WTC11 (cell line): ENCODE data around the gene MECP2. TPM values are rescaled to one million over a fixed set of nuclear protein-coding genes. Genes with fewer than 3 reads are reported as not detected.

Source experiments
- ATF1 ChIP-seq: sonication (generic); formaldehyde crosslinking; IDR thresholded peaks from 2 replicates; pipeline ENCODE4 v1.8.1; 2023; ENCODE audit warnings: mild to moderate bottlenecking, moderate library complexity, missing genetic modification reagents
- E2F5 ChIP-seq: sonication (generic); formaldehyde crosslinking; IDR thresholded peaks from 2 replicates; pipeline ENCODE4 v1.8.1; 2022; ENCODE audit warnings: mild to moderate bottlenecking, moderate library complexity, missing genetic modification reagents
- ELF4 ChIP-seq: sonication (generic); formaldehyde crosslinking; IDR thresholded peaks from 2 replicates; pipeline ENCODE4 v1.8.1; 2022; ENCODE audit warnings: low read depth, mild to moderate bottlenecking, moderate library complexity, missing genetic modification reagents
- FOXK1 ChIP-seq: sonication (generic); formaldehyde crosslinking; IDR thresholded peaks from 2 replicates; pipeline ENCODE4 v1.8.0; 2022; ENCODE audit warnings: mild to moderate bottlenecking, moderate library complexity, missing genetic modification reagents
- IRF1 ChIP-seq: sonication (generic); formaldehyde crosslinking; IDR thresholded peaks from 2 replicates; pipeline ENCODE4 v1.8.0; 2023; ENCODE audit warnings: missing genetic modification reagents
- MXD4 ChIP-seq: fragments of 250-450 bp; sonication (Bioruptor Pico); IDR thresholded peaks from 2 replicates; pipeline ENCODE4 v1.8.0; 2021; ENCODE audit warnings: mild to moderate bottlenecking, moderate library complexity, borderline replicate concordance
- NFE2L1 ChIP-seq: sonication (generic); formaldehyde crosslinking; IDR thresholded peaks from 2 replicates; pipeline ENCODE4 v1.8.1; 2023; ENCODE audit warnings: missing genetic modification reagents
- OVOL2 ChIP-seq: fragments of 250-450 bp; sonication (Bioruptor Pico); IDR thresholded peaks from 2 replicates; pipeline ENCODE4 v1.9.0; 2021; ENCODE audit warnings: mild to moderate bottlenecking, borderline replicate concordance
- TP53 ChIP-seq: sonication (generic); formaldehyde crosslinking; IDR thresholded peaks from 2 replicates; pipeline ENCODE4 v1.8.1; 2023; ENCODE audit warnings: mild to moderate bottlenecking, missing genetic modification reagents
- ZBTB43 ChIP-seq: sonication (generic); formaldehyde crosslinking; IDR thresholded peaks from 2 replicates; pipeline ENCODE4 v1.8.1; 2023; ENCODE audit warnings: mild to moderate bottlenecking, missing genetic modification reagents
- total RNA-seq: library from RNA; stranded (reverse); gene quantifications from 3 replicates; pipeline ENCODE4 v1.2.3, GENCODE V29; 2021
- TF ChIP-seq, protein P1 (sequence below): fragments of 250-450 bp; sonication (Bioruptor Pico); IDR thresholded peaks from 2 replicates; pipeline ENCODE4 v1.9.0; 2021; ENCODE audit warnings: mild to moderate bottlenecking
- TF ChIP-seq, protein P2 (sequence below): sonication (generic); formaldehyde crosslinking; IDR thresholded peaks from 2 replicates; pipeline ENCODE4 v1.8.0; 2023; ENCODE audit warnings: missing genetic modification reagents, mild to moderate bottlenecking, borderline replicate concordance
- TF ChIP-seq, protein P3 (sequence below): sonication (generic); formaldehyde crosslinking; IDR thresholded peaks from 2 replicates; pipeline ENCODE4 v1.8.0; 2022; ENCODE audit warnings: mild to moderate bottlenecking, missing genetic modification reagents
- TF ChIP-seq, protein P4 (sequence below): sonication (generic); formaldehyde crosslinking; IDR thresholded peaks from 2 replicates; pipeline ENCODE4 v1.8.1; 2023; ENCODE audit warnings: mild to moderate bottlenecking, missing genetic modification reagents, moderate library complexity

MECP2 gene
- total RNA-seq, 1 experiment from 2014 or later, result 28.7 TPM

DNA sequence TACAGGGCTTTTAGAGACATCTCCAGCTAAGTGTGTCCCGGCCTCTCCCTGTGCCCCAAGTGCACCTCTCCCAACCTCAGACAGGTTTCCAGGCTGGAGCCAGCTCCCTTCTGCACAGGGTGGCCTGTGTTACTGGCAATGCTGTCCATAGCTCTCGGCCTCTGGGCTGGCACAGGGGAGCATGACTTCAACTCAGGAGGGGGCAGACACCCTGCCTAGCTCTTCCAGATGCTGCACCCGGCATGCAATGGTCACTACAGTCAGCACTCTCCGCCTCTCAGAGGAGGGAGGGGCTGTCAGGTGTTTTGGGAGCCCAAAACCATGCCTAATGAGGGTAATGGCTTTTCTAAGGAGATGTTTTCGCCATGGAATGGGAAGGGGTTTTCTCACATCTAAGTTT is 75.4 kb downstream of the MECP2 start (continued):
- TF ChIP-seq MXD4 (no peak), E2F5 (CRISPR knock-in tag) (no peak), OVOL2 (CRISPR knock-in tag) (no peak), IRF1 (CRISPR knock-in tag) (no peak), ELF4 (CRISPR knock-in tag) (no peak), ATF1 (no peak), FOXK1 (CRISPR knock-in tag) (no peak), ZBTB43 (no peak), NFE2L1 (CRISPR knock-in tag) (no peak), TP53 (CRISPR knock-in tag) (no peak)
- TF ChIP-seq, protein P1, sequence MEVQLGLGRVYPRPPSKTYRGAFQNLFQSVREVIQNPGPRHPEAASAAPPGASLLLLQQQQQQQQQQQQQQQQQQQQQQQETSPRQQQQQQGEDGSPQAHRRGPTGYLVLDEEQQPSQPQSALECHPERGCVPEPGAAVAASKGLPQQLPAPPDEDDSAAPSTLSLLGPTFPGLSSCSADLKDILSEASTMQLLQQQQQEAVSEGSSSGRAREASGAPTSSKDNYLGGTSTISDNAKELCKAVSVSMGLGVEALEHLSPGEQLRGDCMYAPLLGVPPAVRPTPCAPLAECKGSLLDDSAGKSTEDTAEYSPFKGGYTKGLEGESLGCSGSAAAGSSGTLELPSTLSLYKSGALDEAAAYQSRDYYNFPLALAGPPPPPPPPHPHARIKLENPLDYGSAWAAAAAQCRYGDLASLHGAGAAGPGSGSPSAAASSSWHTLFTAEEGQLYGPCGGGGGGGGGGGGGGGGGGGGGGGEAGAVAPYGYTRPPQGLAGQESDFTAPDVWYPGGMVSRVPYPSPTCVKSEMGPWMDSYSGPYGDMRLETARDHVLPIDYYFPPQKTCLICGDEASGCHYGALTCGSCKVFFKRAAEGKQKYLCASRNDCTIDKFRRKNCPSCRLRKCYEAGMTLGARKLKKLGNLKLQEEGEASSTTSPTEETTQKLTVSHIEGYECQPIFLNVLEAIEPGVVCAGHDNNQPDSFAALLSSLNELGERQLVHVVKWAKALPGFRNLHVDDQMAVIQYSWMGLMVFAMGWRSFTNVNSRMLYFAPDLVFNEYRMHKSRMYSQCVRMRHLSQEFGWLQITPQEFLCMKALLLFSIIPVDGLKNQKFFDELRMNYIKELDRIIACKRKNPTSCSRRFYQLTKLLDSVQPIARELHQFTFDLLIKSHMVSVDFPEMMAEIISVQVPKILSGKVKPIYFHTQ (CRISPR knock-in tag), result no peak
- TF ChIP-seq, protein P2, sequence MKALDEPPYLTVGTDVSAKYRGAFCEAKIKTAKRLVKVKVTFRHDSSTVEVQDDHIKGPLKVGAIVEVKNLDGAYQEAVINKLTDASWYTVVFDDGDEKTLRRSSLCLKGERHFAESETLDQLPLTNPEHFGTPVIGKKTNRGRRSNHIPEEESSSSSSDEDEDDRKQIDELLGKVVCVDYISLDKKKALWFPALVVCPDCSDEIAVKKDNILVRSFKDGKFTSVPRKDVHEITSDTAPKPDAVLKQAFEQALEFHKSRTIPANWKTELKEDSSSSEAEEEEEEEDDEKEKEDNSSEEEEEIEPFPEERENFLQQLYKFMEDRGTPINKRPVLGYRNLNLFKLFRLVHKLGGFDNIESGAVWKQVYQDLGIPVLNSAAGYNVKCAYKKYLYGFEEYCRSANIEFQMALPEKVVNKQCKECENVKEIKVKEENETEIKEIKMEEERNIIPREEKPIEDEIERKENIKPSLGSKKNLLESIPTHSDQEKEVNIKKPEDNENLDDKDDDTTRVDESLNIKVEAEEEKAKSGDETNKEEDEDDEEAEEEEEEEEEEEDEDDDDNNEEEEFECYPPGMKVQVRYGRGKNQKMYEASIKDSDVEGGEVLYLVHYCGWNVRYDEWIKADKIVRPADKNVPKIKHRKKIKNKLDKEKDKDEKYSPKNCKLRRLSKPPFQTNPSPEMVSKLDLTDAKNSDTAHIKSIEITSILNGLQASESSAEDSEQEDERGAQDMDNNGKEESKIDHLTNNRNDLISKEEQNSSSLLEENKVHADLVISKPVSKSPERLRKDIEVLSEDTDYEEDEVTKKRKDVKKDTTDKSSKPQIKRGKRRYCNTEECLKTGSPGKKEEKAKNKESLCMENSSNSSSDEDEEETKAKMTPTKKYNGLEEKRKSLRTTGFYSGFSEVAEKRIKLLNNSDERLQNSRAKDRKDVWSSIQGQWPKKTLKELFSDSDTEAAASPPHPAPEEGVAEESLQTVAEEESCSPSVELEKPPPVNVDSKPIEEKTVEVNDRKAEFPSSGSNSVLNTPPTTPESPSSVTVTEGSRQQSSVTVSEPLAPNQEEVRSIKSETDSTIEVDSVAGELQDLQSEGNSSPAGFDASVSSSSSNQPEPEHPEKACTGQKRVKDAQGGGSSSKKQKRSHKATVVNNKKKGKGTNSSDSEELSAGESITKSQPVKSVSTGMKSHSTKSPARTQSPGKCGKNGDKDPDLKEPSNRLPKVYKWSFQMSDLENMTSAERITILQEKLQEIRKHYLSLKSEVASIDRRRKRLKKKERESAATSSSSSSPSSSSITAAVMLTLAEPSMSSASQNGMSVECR (CRISPR knock-in tag), result no peak
- TF ChIP-seq, protein P3, sequence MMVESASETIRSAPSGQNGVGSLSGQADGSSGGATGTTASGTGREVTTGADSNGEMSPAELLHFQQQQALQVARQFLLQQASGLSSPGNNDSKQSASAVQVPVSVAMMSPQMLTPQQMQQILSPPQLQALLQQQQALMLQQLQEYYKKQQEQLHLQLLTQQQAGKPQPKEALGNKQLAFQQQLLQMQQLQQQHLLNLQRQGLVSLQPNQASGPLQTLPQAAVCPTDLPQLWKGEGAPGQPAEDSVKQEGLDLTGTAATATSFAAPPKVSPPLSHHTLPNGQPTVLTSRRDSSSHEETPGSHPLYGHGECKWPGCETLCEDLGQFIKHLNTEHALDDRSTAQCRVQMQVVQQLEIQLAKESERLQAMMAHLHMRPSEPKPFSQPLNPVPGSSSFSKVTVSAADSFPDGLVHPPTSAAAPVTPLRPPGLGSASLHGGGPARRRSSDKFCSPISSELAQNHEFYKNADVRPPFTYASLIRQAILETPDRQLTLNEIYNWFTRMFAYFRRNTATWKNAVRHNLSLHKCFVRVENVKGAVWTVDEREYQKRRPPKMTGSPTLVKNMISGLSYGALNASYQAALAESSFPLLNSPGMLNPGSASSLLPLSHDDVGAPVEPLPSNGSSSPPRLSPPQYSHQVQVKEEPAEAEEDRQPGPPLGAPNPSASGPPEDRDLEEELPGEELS (CRISPR knock-in tag), result no peak
- TF ChIP-seq, protein P4, sequence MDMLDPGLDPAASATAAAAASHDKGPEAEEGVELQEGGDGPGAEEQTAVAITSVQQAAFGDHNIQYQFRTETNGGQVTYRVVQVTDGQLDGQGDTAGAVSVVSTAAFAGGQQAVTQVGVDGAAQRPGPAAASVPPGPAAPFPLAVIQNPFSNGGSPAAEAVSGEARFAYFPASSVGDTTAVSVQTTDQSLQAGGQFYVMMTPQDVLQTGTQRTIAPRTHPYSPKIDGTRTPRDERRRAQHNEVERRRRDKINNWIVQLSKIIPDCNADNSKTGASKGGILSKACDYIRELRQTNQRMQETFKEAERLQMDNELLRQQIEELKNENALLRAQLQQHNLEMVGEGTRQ (CRISPR knock-in tag), result no peak
